Endothelial cell of umbilical vein (primary cell): ENCODE measurements around the gene RRAGD. TPM values are rescaled to one million over a fixed set of nuclear protein-coding genes. Genes with fewer than 3 reads are reported as not detected.

Experiments used
- BruUV-seq: library from RNA; stranded (reverse); fragments of 400-500 nt; replicated peaks from 2 replicates; lab custom pipeline; 2021; lab: Mats Ljungman, UMichigan
- CTCF ChIA-PET: fragments of 300-600, 350-600 bp; sonication (Branson Sonifier 250); formaldehyde crosslinking; loops from one replicate; lab custom pipeline; 2021; ENCODE audit warnings: antibody characterized with exemption, inconsistent platforms; lab: Charles Lee
- POLR2A ChIA-PET: fragments of 300-600, 350-600 bp; sonication (Branson Sonifier 250); formaldehyde crosslinking; loops from one replicate; lab custom pipeline; 2021; ENCODE audit warnings: antibody characterized with exemption, inconsistent platforms; lab: Charles Lee
- DNase-seq: peaks from one replicate; pipeline ENCODE4 v3.0.0-alpha.2; 2011; ENCODE audit warnings: low read depth, low spot score
- FAIRE-seq: peaks from 2 replicates; lab custom pipeline; 2011; peaks lifted over from hg19 to GRCh38; lab: Jason Lieb, UNC
- H2AFZ ChIP-seq: 2 replicates; pipeline ENCODE4 v1.6.0; 2012; ENCODE audit warnings: low read depth, low read length, control low read depth, inconsistent platforms
- H3K27ac ChIP-seq: 2 replicates; pipeline ENCODE4 v1.5.1; 2011; ENCODE audit warnings: low read depth, mild to moderate bottlenecking, control low read depth, low read length, moderate library complexity; ENCODE audit not compliant: insufficient read depth
- H3K27me3 ChIP-seq, 2 experiments: 2 replicates each; pipeline versions ENCODE4 v1.6.0 to v1.6.1; 2011; ENCODE audit warnings: low read length in 2 of 2, mixed read lengths in 1 of 2; ENCODE audit not compliant: control insufficient read depth in 2 of 2, insufficient read depth in 2 of 2
- H3K36me3 ChIP-seq, 2 experiments: 2 replicates in 1 of 2; 3 replicates in 1 of 2; pipeline ENCODE4 v1.5.1; 2011; ENCODE audit warnings: low read length in 2 of 2, mild to moderate bottlenecking in 1 of 2, moderate library complexity in 1 of 2; ENCODE audit not compliant: control insufficient read depth in 2 of 2, insufficient read depth in 2 of 2; ENCODE audit errors: extremely low read depth in 1 of 2
- H3K4me1 ChIP-seq: 3 replicates; pipeline ENCODE4 v1.5.1; 2011; ENCODE audit warnings: mild to moderate bottlenecking, low read length; ENCODE audit not compliant: control insufficient read depth, insufficient read depth; ENCODE audit errors: extremely low read depth
- H3K4me2 ChIP-seq: 2 replicates; pipeline ENCODE4 v1.6.1; 2011; ENCODE audit warnings: low read length, control low read depth, mixed read lengths; ENCODE audit not compliant: insufficient read depth
- H3K4me3 ChIP-seq, 3 experiments: fragments of 200-600 bp in 1 of 3; sonication (generic), shearing (Covaris generic) in 1 of 3; replicated peaks in 1 of 3; 2 replicates each; pipeline ENCODE4 v1.5.1; 2011 to 2016; ENCODE audit warnings: control low read depth in 3 of 3, low read length in 3 of 3, mild to moderate bottlenecking in 2 of 3, inconsistent platforms in 1 of 3, low read depth in 1 of 3, moderate library complexity in 1 of 3; ENCODE audit not compliant: insufficient read depth in 1 of 3
- H3K79me2 ChIP-seq: 2 replicates; pipeline ENCODE4 v1.6.0; 2012; ENCODE audit warnings: low read length, inconsistent platforms; ENCODE audit not compliant: control insufficient read depth, insufficient read depth
- H3K9ac ChIP-seq: replicated peaks from 2 replicates; pipeline ENCODE3; 2011; ENCODE audit warnings: low read length, control low read depth; ENCODE audit not compliant: insufficient read depth; ENCODE audit errors: extremely low read depth
- H3K9me1 ChIP-seq: replicated peaks from 3 replicates; pipeline ENCODE4 v1.6.0; 2011; ENCODE audit warnings: mild to moderate bottlenecking, low read length; ENCODE audit not compliant: control insufficient read depth, insufficient read depth; ENCODE audit errors: extremely low read depth
- H3K9me3 ChIP-seq: replicated peaks from 2 replicates; pipeline ENCODE4 v1.5.1; 2012; ENCODE audit warnings: low read length, inconsistent platforms; ENCODE audit not compliant: control insufficient read depth, insufficient read depth
- H4K20me1 ChIP-seq: replicated peaks from 2 replicates; pipeline ENCODE3; 2011; ENCODE audit warnings: mild to moderate bottlenecking, low read length; ENCODE audit not compliant: control insufficient read depth, insufficient read depth; ENCODE audit errors: extremely low read depth
- EZH2 ChIP-seq: IDR thresholded peaks from 2 replicates; pipeline ENCODE4 v1.6.1; 2012; ENCODE audit warnings: borderline replicate concordance, low read depth, mild to moderate bottlenecking, moderate library complexity, low read length, inconsistent platforms; ENCODE audit not compliant: severe bottlenecking
- FOS ChIP-seq: IDR thresholded peaks from 2 replicates; pipeline ENCODE4 v1.6.1; 2011; ENCODE audit warnings: mild to moderate bottlenecking, low read length, moderate library complexity, borderline replicate concordance; ENCODE audit not compliant: insufficient read depth
- GATA2 ChIP-seq: IDR thresholded peaks from 2 replicates; pipeline ENCODE4 v1.7.0; 2011; ENCODE audit warnings: low read depth, mild to moderate bottlenecking, moderate library complexity, mixed read lengths, low read length; ENCODE audit not compliant: insufficient read length, insufficient read depth
- JUN ChIP-seq: IDR thresholded peaks from 2 replicates; pipeline ENCODE4 v1.6.1; 2011; ENCODE audit warnings: borderline replicate concordance, low read depth; ENCODE audit not compliant: insufficient read length, insufficient read depth
- MYC ChIP-seq: IDR thresholded peaks from one replicate; pipeline ENCODE4 v1.6.1; 2011; ENCODE audit warnings: mild to moderate bottlenecking, low read depth, low read length
- POLR2A ChIP-seq: IDR thresholded peaks from 2 replicates; pipeline ENCODE4 v1.6.1; 2012; ENCODE audit warnings: low read depth, mild to moderate bottlenecking, control low read depth, low read length
- POLR2AphosphoS5 ChIP-seq: IDR thresholded peaks from 2 replicates; pipeline ENCODE4 v1.6.1; 2012; ENCODE audit warnings: low read depth, mild to moderate bottlenecking, control low read depth, low read length, moderate library complexity; ENCODE audit not compliant: insufficient read depth
- dilution Hi-C: fragments of 300-500 bp; cut with MboI; formaldehyde crosslinking; loops from one replicate; pipeline ENCODE4 v1.15.0; 2019; ENCODE audit warnings: low sequenced_read_pairs; ENCODE audit not compliant: extremely low pct_ligation_motif_present
- intact Hi-C: fragments of 100-400 bp; cut with micrococcal nuclease; formaldehyde crosslinking; loops from one replicate; pipeline ENCODE4 v1.10.0; 2022
- polyA plus RNA-seq, 4 experiments: library from polyadenylated mRNA; depleted of rRNA in 3 of 4; stranded (reverse) in 3 of 4; unstranded in 1 of 4; fragments of >200 nt; gene quantifications; 2 replicates each; pipeline versions ENCODE4 v1.2.1 to v1.2.3, GENCODE V29; 2011 to 2012; ENCODE audit warnings: missing spikeins in 1 of 4
- total RNA-seq: library from RNA; stranded (reverse); gene quantifications from 2 replicates; pipeline ENCODE4 v1.2.3, GENCODE V29; 2021
- TF ChIP-seq, protein P1 (sequence below), 2 donors: IDR thresholded peaks; 1 replicate in 1 of 2; 2 replicates in 1 of 2; pipeline ENCODE4 v1.5.1; 2011; ENCODE audit warnings: low read length in 2 of 2, mild to moderate bottlenecking in 2 of 2, moderate library complexity in 2 of 2, control low read depth in 1 of 2, inconsistent platforms in 1 of 2, low read depth in 1 of 2; ENCODE audit not compliant: insufficient read depth in 1 of 2; ENCODE audit errors: extremely low read depth in 1 of 2
- TF ChIP-seq, protein P2 (sequence below): IDR thresholded peaks from 2 replicates; pipeline ENCODE4 v1.6.1; 2011; ENCODE audit not compliant: insufficient read depth, insufficient read length

Gene RRAGD
- total and polyA plus RNA-seq, 2 donors (not counting 3 experiments of a cell fraction or from before 2014, with no cell fraction given) = 0.07 to 2.0 TPM

DNA sequence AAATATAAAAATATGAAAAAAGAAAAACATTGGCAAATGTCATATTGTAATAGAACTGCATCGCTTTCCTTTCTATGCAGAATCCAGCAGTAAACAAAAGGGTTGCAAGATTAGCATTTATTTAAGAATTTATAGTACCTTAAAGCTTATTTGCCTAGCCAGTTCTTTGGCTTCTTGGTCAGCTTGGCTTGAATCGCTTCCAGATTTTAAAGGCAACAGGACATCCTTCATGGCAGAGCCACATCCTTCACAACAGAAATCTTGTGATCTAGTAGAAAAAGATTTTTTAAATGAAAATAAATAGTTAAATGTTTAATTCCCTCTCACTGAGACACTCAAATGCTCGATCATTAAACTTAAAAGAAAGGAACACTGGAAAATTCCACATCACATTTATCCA is 76.9 kb downstream of the RRAGD start:
- Histone ChIP-seq H3K9ac (no peak overlapping the region), H3K27ac (no peak overlapping the region), H3K27me3 (no peaks in the 10 kb centered on the region), H2AFZ (no peak overlapping the region), H3K36me3 (peaks cover 2 to 16% of the 10 kb centered on the region in 2 experiments), H3K4me1 (peaks cover 3% of the 10 kb centered on the region), H4K20me1 (no peaks in the 10 kb centered on the region), H3K79me2 (no peaks in the 10 kb centered on the region), H3K4me3 (no peak overlapping the region), H3K4me2 (no peak overlapping the region), H3K9me3 (no peaks in the 10 kb centered on the region), H3K9me1 (no peaks in the 10 kb centered on the region)
- DNase-seq = peak; percentile 60
- TF ChIP-seq POLR2AphosphoS5 (no peak), MYC (no peak), POLR2A (no peak), FOS (no peak), GATA2 (no peak), EZH2 (no peak), JUN (no peak)
- TF ChIP-seq, protein P1, sequence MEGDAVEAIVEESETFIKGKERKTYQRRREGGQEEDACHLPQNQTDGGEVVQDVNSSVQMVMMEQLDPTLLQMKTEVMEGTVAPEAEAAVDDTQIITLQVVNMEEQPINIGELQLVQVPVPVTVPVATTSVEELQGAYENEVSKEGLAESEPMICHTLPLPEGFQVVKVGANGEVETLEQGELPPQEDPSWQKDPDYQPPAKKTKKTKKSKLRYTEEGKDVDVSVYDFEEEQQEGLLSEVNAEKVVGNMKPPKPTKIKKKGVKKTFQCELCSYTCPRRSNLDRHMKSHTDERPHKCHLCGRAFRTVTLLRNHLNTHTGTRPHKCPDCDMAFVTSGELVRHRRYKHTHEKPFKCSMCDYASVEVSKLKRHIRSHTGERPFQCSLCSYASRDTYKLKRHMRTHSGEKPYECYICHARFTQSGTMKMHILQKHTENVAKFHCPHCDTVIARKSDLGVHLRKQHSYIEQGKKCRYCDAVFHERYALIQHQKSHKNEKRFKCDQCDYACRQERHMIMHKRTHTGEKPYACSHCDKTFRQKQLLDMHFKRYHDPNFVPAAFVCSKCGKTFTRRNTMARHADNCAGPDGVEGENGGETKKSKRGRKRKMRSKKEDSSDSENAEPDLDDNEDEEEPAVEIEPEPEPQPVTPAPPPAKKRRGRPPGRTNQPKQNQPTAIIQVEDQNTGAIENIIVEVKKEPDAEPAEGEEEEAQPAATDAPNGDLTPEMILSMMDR (IDR thresholded peaks at IDR 0.05; ENCODE audit: extremely low read depth in 1 of 2, insufficient read depth in 1 of 2, low read depth in 1 of 2, low read length in 2 of 2) = no peak
- TF ChIP-seq, protein P2, sequence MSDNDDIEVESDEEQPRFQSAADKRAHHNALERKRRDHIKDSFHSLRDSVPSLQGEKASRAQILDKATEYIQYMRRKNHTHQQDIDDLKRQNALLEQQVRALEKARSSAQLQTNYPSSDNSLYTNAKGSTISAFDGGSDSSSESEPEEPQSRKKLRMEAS = no peak
- CTCF ChIA-PET = interaction anchor here (0.6 to 1.9 kb wide), 5 partner anchors 9 to 254 kb away, joined by 3 to 7 read pairs (median 4); no protein-coding TSS in a partner anchor
- dilution Hi-C loops (no loop called here), intact Hi-C loops (no loop called here)
- no TSS peak for BruUV-seq
- POLR2A ChIA-PET = no interaction called here
- no peak for FAIRE-seq
